OCI-LY1 (cell line): ENCODE measurements around the gene LPIN1.

Source experiments
- EZH2 ChIP-seq: fragments of 200-600 bp; sonication (generic), shearing (Covaris generic); IDR thresholded peaks from 2 replicates; pipeline ENCODE4 v1.8.0; 2017; ENCODE audit warnings: borderline replicate concordance, mixed run types, mild to moderate bottlenecking, antibody characterized with exemption, low read length, moderate library complexity, mixed read lengths
- TF ChIP-seq, protein P1 (sequence below): fragments of 200-600 bp; sonication (generic), shearing (Covaris generic); IDR thresholded peaks from 2 replicates; pipeline ENCODE4 v1.5.1; 2017; ENCODE audit warnings: mild to moderate bottlenecking, antibody characterized with exemption, low read length, moderate library complexity, mixed read lengths

DNA sequence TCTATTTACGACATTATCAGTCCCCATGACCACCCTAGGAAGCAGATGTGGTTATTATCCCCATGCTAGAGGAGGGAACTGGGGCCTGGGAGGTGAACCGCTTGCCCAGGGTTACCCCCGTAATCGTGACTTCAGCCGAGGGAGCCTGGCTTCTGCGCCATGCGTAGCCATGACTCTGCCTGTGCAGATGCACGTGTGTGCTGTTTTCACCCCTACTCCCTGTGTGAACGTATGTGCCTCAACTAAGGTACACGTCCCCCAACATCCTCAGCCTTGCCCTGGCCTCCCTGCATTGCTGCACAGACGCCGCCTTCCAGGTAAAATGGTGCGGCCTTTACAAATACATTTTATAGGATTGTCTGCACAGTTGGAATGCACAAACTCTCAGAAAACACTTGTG lies 40.2 kb downstream of the LPIN1 start:
- TF ChIP-seq, protein P1, sequence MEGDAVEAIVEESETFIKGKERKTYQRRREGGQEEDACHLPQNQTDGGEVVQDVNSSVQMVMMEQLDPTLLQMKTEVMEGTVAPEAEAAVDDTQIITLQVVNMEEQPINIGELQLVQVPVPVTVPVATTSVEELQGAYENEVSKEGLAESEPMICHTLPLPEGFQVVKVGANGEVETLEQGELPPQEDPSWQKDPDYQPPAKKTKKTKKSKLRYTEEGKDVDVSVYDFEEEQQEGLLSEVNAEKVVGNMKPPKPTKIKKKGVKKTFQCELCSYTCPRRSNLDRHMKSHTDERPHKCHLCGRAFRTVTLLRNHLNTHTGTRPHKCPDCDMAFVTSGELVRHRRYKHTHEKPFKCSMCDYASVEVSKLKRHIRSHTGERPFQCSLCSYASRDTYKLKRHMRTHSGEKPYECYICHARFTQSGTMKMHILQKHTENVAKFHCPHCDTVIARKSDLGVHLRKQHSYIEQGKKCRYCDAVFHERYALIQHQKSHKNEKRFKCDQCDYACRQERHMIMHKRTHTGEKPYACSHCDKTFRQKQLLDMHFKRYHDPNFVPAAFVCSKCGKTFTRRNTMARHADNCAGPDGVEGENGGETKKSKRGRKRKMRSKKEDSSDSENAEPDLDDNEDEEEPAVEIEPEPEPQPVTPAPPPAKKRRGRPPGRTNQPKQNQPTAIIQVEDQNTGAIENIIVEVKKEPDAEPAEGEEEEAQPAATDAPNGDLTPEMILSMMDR, result no peak
- TF ChIP-seq EZH2, result no peak
